GM12878 (cell line): ENCODE measurements around the gene TEKT2. TPM values are rescaled to one million over a fixed set of nuclear protein-coding genes. Genes with fewer than 3 reads are reported as not detected.

Source experiments
- ATAC-seq: fragments of 200-7000 bp; cut with Tn5 transposase; 3 replicates; pipeline ENCODE4 v1.9.1; 2020; ENCODE audit warnings: mild to moderate bottlenecking, moderate library complexity
- BruUV-seq: library from RNA; stranded (reverse); fragments of 400-500 nt; replicated peaks from 2 replicates; lab custom pipeline; 2021; lab: Mats Ljungman, UMichigan
- CTCF ChIA-PET: fragments of 300-600 bp; sonication (Branson Sonifier 250); formaldehyde crosslinking; extraction: SDS; loops from one replicate; lab custom pipeline; 2021; ENCODE audit warnings: inconsistent platforms; lab: Yijun Ruan, JAX
- POLR2A ChIA-PET: fragments of 350-600 bp; formaldehyde crosslinking; extraction: SDS; loops from one replicate; lab custom pipeline; 2021; ENCODE audit warnings: inconsistent platforms; lab: Charles Lee
- RAD21 ChIA-PET: fragments of 300-600 bp; sonication (Branson Sonifier 250); formaldehyde crosslinking; loops from one replicate; lab custom pipeline; 2023; ENCODE audit warnings: antibody characterized with exemption; ENCODE audit not compliant: unreplicated experiment; lab: Charles Lee
- SMC1A ChIA-PET: fragments of 300-600 bp; sonication (Branson Sonifier 250); formaldehyde crosslinking; loops from one replicate; lab custom pipeline; 2023; ENCODE audit not compliant: unreplicated experiment, uncharacterized antibody; lab: Charles Lee
- DNase-seq: peaks from one replicate; pipeline ENCODE4 v3.0.0-alpha.2; 2011; ENCODE audit warnings: low read depth, low spot score
- FAIRE-seq: peaks from 3 replicates; lab custom pipeline; 2011; peaks lifted over from hg19 to GRCh38; lab: Jason Lieb, UNC
- H2AFZ ChIP-seq: 2 replicates; pipeline ENCODE4 v1.6.0; 2011; ENCODE audit warnings: low read depth, low read length, control low read depth; ENCODE audit not compliant: control insufficient read depth
- H3K27ac ChIP-seq: 2 replicates; pipeline ENCODE4 v1.5.1; 2011; ENCODE audit warnings: control low read depth; ENCODE audit not compliant: control insufficient read depth, insufficient read depth
- H3K27me3 ChIP-seq, 2 experiments: replicated peaks in 1 of 2; 2 replicates each; pipeline versions ENCODE4 v1.6.0 to v1.6.1; 2011; ENCODE audit warnings: low read length in 1 of 2; ENCODE audit not compliant: control insufficient read depth in 2 of 2, insufficient read depth in 2 of 2
- H3K36me3 ChIP-seq, 2 experiments: 2 replicates each; pipeline ENCODE4 v1.5.1; 2011; ENCODE audit warnings: low read length in 1 of 2; ENCODE audit not compliant: control insufficient read depth in 2 of 2, insufficient read depth in 2 of 2
- H3K4me1 ChIP-seq: 2 replicates; pipeline ENCODE4 v1.6.1; 2011; ENCODE audit warnings: mild to moderate bottlenecking, low read length, moderate library complexity, mixed read lengths; ENCODE audit not compliant: control insufficient read depth, insufficient read depth
- H3K4me2 ChIP-seq: 2 replicates; pipeline ENCODE4 v1.6.0; 2011; ENCODE audit warnings: control low read depth; ENCODE audit not compliant: control insufficient read depth, insufficient read depth
- H3K4me3 ChIP-seq: fragments of 200-600 bp; sonication (generic); 2 replicates; pipeline ENCODE4 v1.5.1; 2016
- H3K79me2 ChIP-seq: 2 replicates; pipeline ENCODE4 v1.6.0; 2011; ENCODE audit warnings: low read length; ENCODE audit not compliant: control insufficient read depth, insufficient read depth
- H3K9ac ChIP-seq: 2 replicates; pipeline ENCODE4 v1.8.0; 2011; ENCODE audit warnings: low read length, control low read depth, mixed read lengths; ENCODE audit not compliant: control insufficient read depth, insufficient read depth
- H3K9me3 ChIP-seq: replicated peaks from 3 replicates; pipeline ENCODE4 v1.5.1; 2011; ENCODE audit warnings: mild to moderate bottlenecking, low read length; ENCODE audit not compliant: control insufficient read depth, insufficient read depth
- H4K20me1 ChIP-seq: 2 replicates; pipeline ENCODE4 v1.6.0; 2011; ENCODE audit not compliant: control insufficient read depth, insufficient read depth
- EED ChIP-seq: sonication (generic); IDR thresholded peaks from 2 replicates; pipeline ENCODE4 v1.6.1; 2016; ENCODE audit warnings: antibody characterized with exemption, low read depth
- EZH2 ChIP-seq: IDR thresholded peaks from 2 replicates; pipeline ENCODE4 v1.6.1; 2012; ENCODE audit warnings: low read depth, mild to moderate bottlenecking, control low read depth, inconsistent platforms, low read length, borderline replicate concordance; ENCODE audit not compliant: control insufficient read depth
- SMAD5 ChIP-seq: IDR thresholded peaks from 2 replicates; pipeline ENCODE4 v1.6.1; 2016; ENCODE audit warnings: antibody characterized with exemption, low read depth
- SUZ12 ChIP-seq: fragments of 200-600 bp; sonication (generic); IDR thresholded peaks from one replicate; pipeline ENCODE4 v1.6.1; 2018; ENCODE audit warnings: antibody characterized with exemption, mild to moderate bottlenecking; ENCODE audit not compliant: unreplicated experiment
- WGBS: methylation state at CpG from one replicate; pipeline ENCODE4 v1.1.6; 2016; ENCODE audit warnings: low lambda C conversion rate; ENCODE audit not compliant: insufficient replicate concordance, insufficient coverage; ENCODE audit errors: missing lambda C conversion rate; 5-methylcytosine and 5-hydroxymethylcytosine counted together
- in situ Hi-C: fragments of 300-500 bp; cut with MboI; formaldehyde crosslinking; loops from 9 replicates; pipeline ENCODE4 v1.14.3; 2018; ENCODE audit warnings: mixed read lengths
- intact Hi-C: fragments of 100-400 bp; cut with micrococcal nuclease; formaldehyde crosslinking; loops from one replicate; pipeline ENCODE4 v1.14.2; 2022; ENCODE audit not compliant: unreplicated experiment
- polyA plus RNA-seq, 11 experiments: library from polyadenylated mRNA; depleted of rRNA in 4 of 11; unstranded in 6 of 11; stranded (reverse) in 5 of 11; fragments of >200 nt; fragmentation: Nextera tagmentation in 4 of 11; fragmentation: Illumina TruSeq in 1 of 11; extraction: Ambion mirVana in 4 of 11; extraction: Trizol in 1 of 11; gene quantifications; 1 replicate in 1 of 11; 2 replicates in 10 of 11; pipeline versions ENCODE4 v1.2.1 to v1.2.3, GENCODE V29; 2011 to 2016; ENCODE audit warnings: inconsistent platforms in 2 of 11, missing spikeins in 2 of 11, low read depth in 1 of 11
- total RNA-seq, 4 experiments: library from RNA; depleted of rRNA in 3 of 4; stranded (reverse); fragments of >200 nt in 3 of 4; fragmentation: Illumina TruSeq in 1 of 4; extraction: Trizol in 1 of 4; gene quantifications; 2 replicates each; pipeline versions ENCODE4 v1.2.1 to v1.2.3, GENCODE V29; 2013 to 2021
- TF ChIP-seq, protein P1 (sequence below): fragments of 450-650 bp; formaldehyde crosslinking; IDR thresholded peaks from 2 replicates; pipeline ENCODE4 v1.5.0; 2022; ENCODE audit warnings: mild to moderate bottlenecking, missing genetic modification characterization
- TF ChIP-seq, protein P2 (sequence below): fragments of 450-650 bp; IDR thresholded peaks from 2 replicates; pipeline ENCODE4 v1.6.1; 2017; ENCODE audit warnings: borderline replicate concordance

The TEKT2 gene
- total and polyA plus RNA-seq, 10 of the 15 experiments (the other 5 are each of a cell fraction or from before 2014, with no cell fraction given) = 0.07 to 0.13 TPM; not detected in 8

DNA sequence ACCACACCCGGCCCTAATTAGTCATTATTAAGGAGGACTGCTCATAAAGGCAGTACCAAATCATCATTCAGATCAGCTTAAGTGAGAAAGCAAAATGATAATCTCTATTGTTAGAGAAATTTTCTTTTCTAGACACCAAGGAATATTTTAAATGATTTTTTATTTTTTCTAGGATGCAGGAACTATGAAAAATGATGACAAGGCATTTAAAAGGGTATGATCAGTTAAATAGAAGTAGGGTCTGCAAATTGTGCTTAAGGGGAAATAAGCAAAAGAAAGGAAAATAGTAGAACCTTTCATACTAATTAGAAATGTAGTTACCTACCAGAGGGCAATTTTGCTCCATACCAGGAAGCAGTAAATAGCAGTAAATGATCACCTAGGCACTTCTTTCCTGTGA lies 21.6 kb upstream of the TEKT2 start:
- no peak overlapping the region for H2AFZ ChIP-seq
- no peaks in the 10 kb centered on the region for H3K9me3 ChIP-seq
- no peak overlapping the region for H3K27ac ChIP-seq
- H3K79me2 ChIP-seq = no peaks in the 10 kb centered on the region
- H4K20me1 ChIP-seq = no peaks in the 10 kb centered on the region
- RAD21 ChIA-PET = no interaction called here
- TF ChIP-seq EED = no peak
- no peak for TF ChIP-seq SMAD5
- TF ChIP-seq SUZ12 = no peak
- no peak for TF ChIP-seq EZH2
- TF ChIP-seq, protein P1, sequence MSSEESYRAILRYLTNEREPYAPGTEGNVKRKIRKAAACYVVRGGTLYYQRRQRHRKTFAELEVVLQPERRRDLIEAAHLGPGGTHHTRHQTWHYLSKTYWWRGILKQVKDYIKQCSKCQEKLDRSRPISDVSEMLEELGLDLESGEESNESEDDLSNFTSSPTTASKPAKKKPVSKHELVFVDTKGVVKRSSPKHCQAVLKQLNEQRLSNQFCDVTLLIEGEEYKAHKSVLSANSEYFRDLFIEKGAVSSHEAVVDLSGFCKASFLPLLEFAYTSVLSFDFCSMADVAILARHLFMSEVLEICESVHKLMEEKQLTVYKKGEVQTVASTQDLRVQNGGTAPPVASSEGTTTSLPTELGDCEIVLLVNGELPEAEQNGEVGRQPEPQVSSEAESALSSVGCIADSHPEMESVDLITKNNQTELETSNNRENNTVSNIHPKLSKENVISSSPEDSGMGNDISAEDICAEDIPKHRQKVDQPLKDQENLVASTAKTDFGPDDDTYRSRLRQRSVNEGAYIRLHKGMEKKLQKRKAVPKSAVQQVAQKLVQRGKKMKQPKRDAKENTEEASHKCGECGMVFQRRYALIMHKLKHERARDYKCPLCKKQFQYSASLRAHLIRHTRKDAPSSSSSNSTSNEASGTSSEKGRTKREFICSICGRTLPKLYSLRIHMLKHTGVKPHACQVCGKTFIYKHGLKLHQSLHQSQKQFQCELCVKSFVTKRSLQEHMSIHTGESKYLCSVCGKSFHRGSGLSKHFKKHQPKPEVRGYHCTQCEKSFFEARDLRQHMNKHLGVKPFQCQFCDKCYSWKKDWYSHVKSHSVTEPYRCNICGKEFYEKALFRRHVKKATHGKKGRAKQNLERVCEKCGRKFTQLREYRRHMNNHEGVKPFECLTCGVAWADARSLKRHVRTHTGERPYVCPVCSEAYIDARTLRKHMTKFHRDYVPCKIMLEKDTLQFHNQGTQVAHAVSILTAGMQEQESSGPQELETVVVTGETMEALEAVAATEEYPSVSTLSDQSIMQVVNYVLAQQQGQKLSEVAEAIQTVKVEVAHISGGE (CRISPR knock-in tag) = no peak
- TF ChIP-seq, protein P2, sequence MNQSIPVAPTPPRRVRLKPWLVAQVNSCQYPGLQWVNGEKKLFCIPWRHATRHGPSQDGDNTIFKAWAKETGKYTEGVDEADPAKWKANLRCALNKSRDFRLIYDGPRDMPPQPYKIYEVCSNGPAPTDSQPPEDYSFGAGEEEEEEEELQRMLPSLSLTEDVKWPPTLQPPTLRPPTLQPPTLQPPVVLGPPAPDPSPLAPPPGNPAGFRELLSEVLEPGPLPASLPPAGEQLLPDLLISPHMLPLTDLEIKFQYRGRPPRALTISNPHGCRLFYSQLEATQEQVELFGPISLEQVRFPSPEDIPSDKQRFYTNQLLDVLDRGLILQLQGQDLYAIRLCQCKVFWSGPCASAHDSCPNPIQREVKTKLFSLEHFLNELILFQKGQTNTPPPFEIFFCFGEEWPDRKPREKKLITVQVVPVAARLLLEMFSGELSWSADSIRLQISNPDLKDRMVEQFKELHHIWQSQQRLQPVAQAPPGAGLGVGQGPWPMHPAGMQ = no peak
- CTCF ChIA-PET = no interaction called here
- no peak for ATAC-seq
- intact Hi-C loops (no loop called here), in situ Hi-C loops (no loop called here)
- no peak overlapping the region for H3K4me2 ChIP-seq
- DNase-seq = no peak
- POLR2A ChIA-PET = interaction anchor here (0.5 kb wide), 1 partner anchor 122 kb away, joined by 3 read pairs; no protein-coding TSS in a partner anchor
- BruUV-seq = no TSS peak
- 100% methylated on average over 1 of the region's 1 CpG for WGBS
- no peaks in the 10 kb centered on the region for H3K4me1 ChIP-seq
- no peak overlapping the region for H3K9ac ChIP-seq
- H3K27me3 ChIP-seq = no peaks in the 10 kb centered on the region
- no peak for FAIRE-seq
- H3K36me3 ChIP-seq = no peaks in the 10 kb centered on the region; a peak in 1 of 4 replicates
- H3K4me3 ChIP-seq = no peak overlapping the region
- SMC1A ChIA-PET = interaction anchor here (1.2 kb wide), 1 partner anchor 13 kb away, joined by 4 read pairs; no protein-coding TSS in a partner anchor
